Upper lobe of left lung (tissue), 6 donors: Measurements from ENCODE around the gene GALNT15. TPM values are rescaled to one million over a fixed set of nuclear protein-coding genes. Genes with fewer than 3 reads are reported as not detected.

Source experiments
- ATAC-seq, 2 donors: fragments of 200-7000 bp; cut with Tn5 transposase; one replicate each; pipeline ENCODE4 v1.9.1; 2022; ENCODE audit warnings: mild to moderate bottlenecking in 2 of 2, moderate library complexity in 2 of 2; ENCODE audit not compliant: low FRiP score in 2 of 2
- DNase-seq, 2 donors: peaks; one replicate each; pipeline ENCODE4 v3.0.0-alpha.2; 2019 to 2020
- H3K27ac ChIP-seq, 4 donors: fragments of 200-600 bp; sonication (generic); one replicate each; pipeline ENCODE4 v1.5.1; 2016 to 2019
- H3K27me3 ChIP-seq, 4 donors: fragments of 200-600 bp; sonication (generic); one replicate each; pipeline ENCODE4 v1.5.1; 2017 to 2019
- H3K36me3 ChIP-seq, 4 donors: fragments of 200-600 bp; sonication (generic); one replicate each; pipeline ENCODE4 v1.5.1; 2016 to 2019
- H3K4me1 ChIP-seq, 4 donors: fragments of 200-600 bp; sonication (generic); one replicate each; pipeline ENCODE4 v1.5.1; 2018 to 2019
- H3K4me3 ChIP-seq, 4 donors: fragments of 200-600 bp; sonication (generic); one replicate each; pipeline ENCODE4 v1.5.1; 2017 to 2019; ENCODE audit warnings: mild to moderate bottlenecking in 2 of 4, moderate library complexity in 1 of 4
- H3K9me3 ChIP-seq, 4 donors: fragments of 200-600 bp; sonication (generic); one replicate each; pipeline ENCODE4 v1.5.1; 2018 to 2019
- EP300 ChIP-seq, 4 donors: sonication (generic); formaldehyde crosslinking; IDR thresholded peaks; one replicate each; pipeline ENCODE4 v1.5.1; 2017; ENCODE audit warnings: antibody characterized with exemption in 4 of 4, control low read depth in 2 of 4
- POLR2A ChIP-seq, 4 donors: fragments of 450-650 bp; IDR thresholded peaks; one replicate each; pipeline ENCODE4 v1.5.1; 2016 to 2017; ENCODE audit warnings: antibody characterized with exemption in 4 of 4, mild to moderate bottlenecking in 2 of 4
- POLR2AphosphoS5 ChIP-seq, 2 donors: sonication (generic); formaldehyde crosslinking; IDR thresholded peaks; one replicate each; pipeline ENCODE4 v1.5.1; 2017; ENCODE audit warnings: antibody characterized with exemption in 2 of 2
- WGBS, 2 donors: methylation state at CpG; one replicate each; pipeline ENCODE4 v1.1.5; 2017 to 2018; 5-methylcytosine and 5-hydroxymethylcytosine counted together
- total RNA-seq, 6 donors: library from RNA; depleted of rRNA in 4 of 6; stranded (reverse); fragments of >200 nt in 4 of 6; gene quantifications; one replicate each; pipeline versions ENCODE4 v1.1.0 to v1.2.1, GENCODE V29; 2016 to 2021
- TF ChIP-seq, protein P1 (sequence below), 6 experiments: fragments of 450-650 bp in 4 of 6; fragments of 200-600 bp in 2 of 6; sonication (generic) in 2 of 6; IDR thresholded peaks; one replicate each; pipeline ENCODE4 v1.5.1; 2016 to 2019; ENCODE audit warnings: antibody characterized with exemption in 6 of 6
- donor health status: DM: no; HTN: no; CAD: no; lungs with moderate emphysema.
- donor health status: DM: no; HTN: yes; CAD: no; lungs with severe emphysema.

The GALNT15 gene
- total RNA-seq, 6 donors from 2014 or later, result 4.4 to 34.7 (median 11.2) TPM

DNA sequence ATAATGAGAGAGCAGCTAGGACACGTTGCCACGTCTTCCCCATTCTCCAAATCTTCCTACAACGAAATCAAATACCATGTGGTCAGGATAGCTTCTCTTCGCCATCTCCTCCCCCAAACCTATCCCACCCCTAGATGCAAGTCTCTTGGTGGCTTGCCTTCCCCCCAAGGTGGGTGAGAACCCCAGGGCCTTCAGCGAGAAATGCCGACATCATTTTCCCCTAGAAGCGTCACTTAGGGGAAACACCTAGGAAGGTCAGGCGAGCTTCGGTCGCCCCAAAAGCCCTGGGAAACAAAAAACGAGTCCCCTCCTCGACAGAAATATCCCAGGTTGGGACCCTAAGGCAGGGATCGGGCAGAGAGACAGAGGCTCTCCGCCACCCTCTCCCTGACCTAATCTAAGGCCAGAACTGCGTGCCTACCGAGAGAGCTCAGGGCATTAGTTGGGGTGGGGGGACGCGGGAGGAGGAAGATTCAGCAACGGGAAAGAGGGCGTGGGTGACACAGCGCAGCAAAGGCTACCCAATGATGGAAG lies 89.8 kb downstream of the GALNT15 start:
- TF ChIP-seq POLR2A (IDR thresholded peaks at IDR 0.05) (peak in 1 of 4 donors; percentile 46), EP300 (IDR thresholded peaks at IDR 0.05) (no peak)
- TF ChIP-seq, protein P1, sequence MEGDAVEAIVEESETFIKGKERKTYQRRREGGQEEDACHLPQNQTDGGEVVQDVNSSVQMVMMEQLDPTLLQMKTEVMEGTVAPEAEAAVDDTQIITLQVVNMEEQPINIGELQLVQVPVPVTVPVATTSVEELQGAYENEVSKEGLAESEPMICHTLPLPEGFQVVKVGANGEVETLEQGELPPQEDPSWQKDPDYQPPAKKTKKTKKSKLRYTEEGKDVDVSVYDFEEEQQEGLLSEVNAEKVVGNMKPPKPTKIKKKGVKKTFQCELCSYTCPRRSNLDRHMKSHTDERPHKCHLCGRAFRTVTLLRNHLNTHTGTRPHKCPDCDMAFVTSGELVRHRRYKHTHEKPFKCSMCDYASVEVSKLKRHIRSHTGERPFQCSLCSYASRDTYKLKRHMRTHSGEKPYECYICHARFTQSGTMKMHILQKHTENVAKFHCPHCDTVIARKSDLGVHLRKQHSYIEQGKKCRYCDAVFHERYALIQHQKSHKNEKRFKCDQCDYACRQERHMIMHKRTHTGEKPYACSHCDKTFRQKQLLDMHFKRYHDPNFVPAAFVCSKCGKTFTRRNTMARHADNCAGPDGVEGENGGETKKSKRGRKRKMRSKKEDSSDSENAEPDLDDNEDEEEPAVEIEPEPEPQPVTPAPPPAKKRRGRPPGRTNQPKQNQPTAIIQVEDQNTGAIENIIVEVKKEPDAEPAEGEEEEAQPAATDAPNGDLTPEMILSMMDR (IDR thresholded peaks at IDR 0.05), result no peak
- peak overlapping the region; percentile 74 to 92 (median 74) for H3K4me3 ChIP-seq
- no peaks in the 10 kb centered on the region for H3K27me3 ChIP-seq
- WGBS, 2 donors, result 1% methylated on average over 20 to 21 of the region's 21 CpGs
- DNase-seq (no peak), ATAC-seq (peak in 1 of 2 donors; percentile 86)
- H3K9me3 ChIP-seq, result no peaks in the 10 kb centered on the region
- H3K27ac ChIP-seq, result peak overlapping the region; percentile 87 to 92 (median 88)
- H3K4me1 ChIP-seq, result peaks cover 21 to 42% (median 24%) of the 10 kb centered on the region in 4 donors
- peaks cover 0 to 20% (median 14%) of the 10 kb centered on the region in 4 donors for H3K36me3 ChIP-seq

DNA sequence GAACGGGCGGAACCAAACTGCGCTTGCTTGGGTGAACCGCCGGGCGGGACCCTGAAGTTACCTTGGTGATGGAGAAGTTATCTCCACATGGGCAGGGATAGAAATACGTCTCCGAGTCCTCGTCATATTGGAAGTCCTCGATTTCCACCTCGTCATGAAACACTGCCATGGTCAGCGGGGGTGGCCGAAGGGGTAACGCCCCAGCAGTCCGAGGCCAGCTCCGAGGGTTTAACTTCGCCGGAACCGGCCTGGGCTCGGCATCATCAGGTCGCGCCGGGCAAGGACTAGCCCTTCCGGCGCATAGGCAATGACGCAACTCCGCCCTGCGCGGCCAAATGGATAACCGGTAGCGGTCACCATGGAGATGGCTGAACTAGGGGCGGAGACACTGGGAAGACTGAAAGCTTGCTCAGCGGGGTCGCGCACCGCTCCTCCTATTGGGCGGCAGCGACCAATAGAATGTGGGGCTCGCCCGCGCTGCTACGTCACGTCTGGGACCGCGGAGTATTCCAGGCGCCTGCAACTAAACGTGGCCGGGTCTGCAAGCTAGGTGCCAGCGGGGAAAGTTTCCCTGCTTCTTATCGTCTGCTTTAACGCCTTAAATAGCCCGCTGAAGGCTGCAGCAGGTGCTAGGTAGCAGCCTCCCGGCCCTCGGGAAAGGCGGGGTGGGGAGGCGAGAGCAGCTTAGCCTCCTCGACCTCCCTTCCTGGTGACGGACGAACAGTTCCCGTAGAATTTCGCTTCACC lies 90.4 kb downstream of the GALNT15 start, which contains the start of the genes DPH3 and OXNAD1:
TSS of gene DPH3 (minus strand) at position 236 of the 747 bp plus-strand sequence. CDS start at position 169, 67 bp downstream.
TSS of gene OXNAD1 (plus strand) at position 505 of the 747 bp plus-strand sequence. CDS start 5,741 bp downstream, outside the sequence.
- peaks cover 21 to 42% (median 24%) of the 10 kb centered on the region in 4 donors for H3K4me1 ChIP-seq
- peak within 1 kb of the TSS; percentile 74 to 92 (median 74) for H3K4me3 ChIP-seq
- peak; percentile 99 for DNase-seq
- peak; percentile 99 to 100 for ATAC-seq
- TF ChIP-seq EP300 (IDR thresholded peaks at IDR 0.05), result peak in 1 of 4 donors; percentile 74
- TF ChIP-seq POLR2A (IDR thresholded peaks at IDR 0.05), result peak in 3 of 4 donors; percentile 50 to 79 (median 76)
- TF ChIP-seq, protein P1 (IDR thresholded peaks at IDR 0.05), result peak in 4 of 6 experiments; percentile 56 to 75 (median 63)
- peak; percentile 95 for TF ChIP-seq POLR2AphosphoS5 (IDR thresholded peaks at IDR 0.05)
- H3K36me3 ChIP-seq, result peaks cover 0 to 19% (median 8%) of the 10 kb centered on the region in 4 donors
- WGBS, 2 donors, result 0% methylated on average over 6 to 57 of the region's 61 CpGs
- no peaks in the 10 kb centered on the region for H3K9me3 ChIP-seq
- peak within 1 kb of the TSS; percentile 87 to 92 (median 88) for H3K27ac ChIP-seq
- H3K27me3 ChIP-seq, result no peaks in the 10 kb centered on the region

DNA sequence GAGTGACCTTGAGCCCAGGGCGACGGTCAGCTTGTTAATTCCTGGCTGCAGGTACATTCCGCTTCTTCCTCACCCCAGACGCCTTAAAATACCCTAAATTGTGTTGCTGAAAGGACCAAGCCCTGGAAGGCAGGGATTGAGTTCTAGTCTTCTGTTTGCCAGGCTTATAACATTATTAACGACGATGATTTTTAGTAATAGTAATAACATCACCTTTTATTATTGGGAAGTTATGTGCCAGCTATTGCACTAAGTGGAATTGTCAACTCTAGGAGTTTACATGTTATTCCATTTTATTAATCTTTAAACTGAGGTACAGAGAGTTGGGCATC lies 90.9 kb downstream of the GALNT15 start:
- H3K36me3 ChIP-seq, result peaks cover 0 to 19% (median 3%) of the 10 kb centered on the region in 4 donors
- no peak for TF ChIP-seq POLR2AphosphoS5 (IDR thresholded peaks at IDR 0.05)
- TF ChIP-seq EP300 (IDR thresholded peaks at IDR 0.05), result no peak
- TF ChIP-seq, protein P1 (IDR thresholded peaks at IDR 0.05), result no peak
- no peak for TF ChIP-seq POLR2A (IDR thresholded peaks at IDR 0.05)
- peak overlapping the region; percentile 56 to 92 (median 74) for H3K4me3 ChIP-seq
- 0% methylated on average over 6 of the region's 6 CpGs for WGBS, 2 donors
- no peak for ATAC-seq
- peak overlapping the region; percentile 87 to 92 (median 88) for H3K27ac ChIP-seq
- peaks cover 21 to 42% (median 24%) of the 10 kb centered on the region in 4 donors for H3K4me1 ChIP-seq
- no peak for DNase-seq
- H3K9me3 ChIP-seq, result no peaks in the 10 kb centered on the region
- no peaks in the 10 kb centered on the region for H3K27me3 ChIP-seq

DNA sequence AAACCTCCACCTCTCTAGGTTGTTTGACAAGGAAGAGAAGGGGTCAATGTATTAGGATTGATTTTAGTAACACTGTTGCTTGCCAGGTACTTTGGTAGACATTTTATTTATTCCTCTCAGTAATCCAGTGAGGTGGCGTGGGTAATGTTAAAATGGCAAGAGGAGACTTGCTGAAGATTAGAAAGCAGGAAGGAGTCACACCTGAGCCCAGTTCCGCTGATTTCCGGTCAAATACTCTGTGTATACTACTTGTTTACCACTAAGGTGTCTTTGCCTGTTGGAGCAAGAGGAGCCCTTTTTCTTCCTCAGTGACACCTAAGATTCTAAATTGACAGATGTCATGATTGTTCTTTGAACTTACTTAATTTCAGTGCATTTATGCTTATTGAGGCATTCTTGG lies 92.2 kb downstream of the GALNT15 start:
- no peaks in the 10 kb centered on the region for H3K27me3 ChIP-seq
- ATAC-seq, result no peak
- TF ChIP-seq, protein P1 (IDR thresholded peaks at IDR 0.05), result no peak
- TF ChIP-seq POLR2AphosphoS5 (IDR thresholded peaks at IDR 0.05) (no peak), EP300 (IDR thresholded peaks at IDR 0.05) (no peak), POLR2A (IDR thresholded peaks at IDR 0.05) (no peak)
- peaks cover 0 to 24% (median 11%) of the 10 kb centered on the region in 4 donors for H3K36me3 ChIP-seq
- no peaks in the 10 kb centered on the region for H3K9me3 ChIP-seq
- DNase-seq, result no peak
- H3K27ac ChIP-seq, result no peak overlapping the region
- H3K4me3 ChIP-seq, result no peak overlapping the region
- WGBS, 2 donors, result 81 to 85% methylated on average over 3 of the region's 3 CpGs
- peaks cover 21 to 42% (median 24%) of the 10 kb centered on the region in 4 donors for H3K4me1 ChIP-seq
